Keratinocyte (primary cell): Measurements from ENCODE around the gene HGFAC. TPM values are rescaled to one million over a fixed set of nuclear protein-coding genes. Genes with fewer than 3 reads are reported as not detected.
"Not testable (repeated sequence)": the region's sequence is repeated elsewhere in the genome, so short reads cannot be mapped to it uniquely, and the experiment has no call there.

ENCODE experiments used
- DNase-seq: peaks from one replicate; pipeline ENCODE4 v3.0.0-alpha.2; 2011; ENCODE audit warnings: low read depth, missing footprints, low spot score
- FAIRE-seq: peaks from 2 replicates; lab custom pipeline; 2011; peaks lifted over from hg19 to GRCh38; lab: Jason Lieb, UNC
- H2AFZ ChIP-seq: 2 replicates; pipeline ENCODE4 v1.6.0; 2012; ENCODE audit warnings: low read length, control low read depth, inconsistent platforms; ENCODE audit not compliant: control insufficient read depth
- H3K27ac ChIP-seq: 2 replicates; pipeline ENCODE4 v1.5.1; 2011; ENCODE audit warnings: low read length; ENCODE audit not compliant: control insufficient read depth, insufficient read depth
- H3K27me3 ChIP-seq: 3 replicates; pipeline ENCODE4 v1.6.0; 2011; ENCODE audit warnings: low read length; ENCODE audit not compliant: control insufficient read depth, insufficient read depth; ENCODE audit errors: extremely low read depth
- H3K36me3 ChIP-seq, 2 experiments: 2 replicates in 1 of 2; 3 replicates in 1 of 2; pipeline ENCODE4 v1.5.1; 2011; ENCODE audit warnings: low read length in 2 of 2, mild to moderate bottlenecking in 1 of 2; ENCODE audit not compliant: control insufficient read depth in 2 of 2, insufficient read depth in 2 of 2; ENCODE audit errors: extremely low read depth in 1 of 2
- H3K4me1 ChIP-seq: 3 replicates; pipeline ENCODE4 v1.5.1; 2011; ENCODE audit warnings: low read length; ENCODE audit not compliant: control insufficient read depth, insufficient read depth; ENCODE audit errors: extremely low read depth
- H3K4me2 ChIP-seq: 3 replicates; pipeline ENCODE4 v1.6.0; 2011; ENCODE audit warnings: low read depth, low read length; ENCODE audit not compliant: control insufficient read depth, insufficient read depth; ENCODE audit errors: extremely low read depth
- H3K4me3 ChIP-seq, 3 experiments: fragments of 200-600 bp in 1 of 3; sonication (generic) in 1 of 3; 2 replicates in 2 of 3; 3 replicates in 1 of 3; pipeline ENCODE4 v1.5.1; 2011 to 2016; ENCODE audit warnings: low read length in 3 of 3, mild to moderate bottlenecking in 3 of 3, control low read depth in 2 of 3, inconsistent platforms in 1 of 3, low read depth in 1 of 3, mixed read lengths in 1 of 3, mixed run types in 1 of 3, moderate library complexity in 1 of 3; ENCODE audit not compliant: control insufficient read depth in 2 of 3, insufficient read depth in 2 of 3; ENCODE audit errors: extremely low read depth in 1 of 3
- H3K79me2 ChIP-seq: 2 replicates; pipeline ENCODE4 v1.6.0; 2012; ENCODE audit warnings: low read length; ENCODE audit not compliant: control insufficient read depth, insufficient read depth
- H3K9ac ChIP-seq: 3 replicates; pipeline ENCODE4 v1.6.0; 2011; ENCODE audit warnings: low read length; ENCODE audit not compliant: control insufficient read depth, insufficient read depth; ENCODE audit errors: extremely low read depth
- H3K9me1 ChIP-seq: 3 replicates; pipeline ENCODE4 v1.6.0; 2011; ENCODE audit warnings: low read length; ENCODE audit not compliant: control insufficient read depth, insufficient read depth; ENCODE audit errors: extremely low read depth
- H3K9me3 ChIP-seq: 2 replicates; pipeline ENCODE4 v1.5.1; 2012; ENCODE audit warnings: low read depth, low read length; ENCODE audit not compliant: control insufficient read depth
- H4K20me1 ChIP-seq: 3 replicates; pipeline ENCODE4 v1.6.0; 2011; ENCODE audit warnings: low read length; ENCODE audit not compliant: control insufficient read depth, insufficient read depth; ENCODE audit errors: extremely low read depth
- EZH2 ChIP-seq: IDR thresholded peaks from one replicate; pipeline ENCODE4 v1.6.1; 2012; ENCODE audit warnings: inconsistent platforms, mild to moderate bottlenecking, low read length, moderate library complexity
- dilution Hi-C: fragments of 300-500 bp; cut with MboI; formaldehyde crosslinking; loops from one replicate; pipeline ENCODE4 v1.7.0; 2020; ENCODE audit warnings: low sequenced_read_pairs; ENCODE audit not compliant: extremely low pct_ligation_motif_present
- polyA plus RNA-seq, 5 experiments: library from polyadenylated mRNA; depleted of rRNA in 3 of 5; stranded (reverse) in 3 of 5; stranded (forward) in 1 of 5; unstranded in 1 of 5; fragments of >200 nt; gene quantifications; 1 replicate in 1 of 5; 2 replicates in 3 of 5; 3 replicates in 1 of 5; pipeline versions ENCODE4 v1.2.1 to v1.2.3, GENCODE V29; 2011 to 2012; ENCODE audit warnings: missing spikeins in 2 of 5, low read depth in 1 of 5, low replicate concordance in 1 of 5
- TF ChIP-seq, protein P1 (sequence below), 3 experiments: IDR thresholded peaks in 1 of 3; conservative IDR thresholded peaks in 1 of 3; optimal IDR thresholded peaks in 1 of 3; 2 replicates in 2 of 3; 3 replicates in 1 of 3; pipeline versions ENCODE3 to v1.5.1; 2011; ENCODE audit warnings: low read length in 3 of 3, mild to moderate bottlenecking in 3 of 3, moderate library complexity in 2 of 3, control low read depth in 1 of 3, inconsistent platforms in 1 of 3; ENCODE audit not compliant: insufficient read depth in 2 of 3; ENCODE audit errors: extremely low read depth in 1 of 3

HGFAC gene
- polyA plus RNA-seq, 1 donor (not counting 4 experiments of a cell fraction or from before 2014, with no cell fraction given) = not detected

GRCh38 chr4:3458371-3458770 is 16.6 kb downstream of the HGFAC start:
- Histone ChIP-seq H3K79me2 (no peaks in the 10 kb centered on the region), H2AFZ (no peak overlapping the region), H3K4me3 (no peak overlapping the region), H4K20me1 (no peaks in the 10 kb centered on the region), H3K9ac (no peak overlapping the region), H3K9me3 (no peaks in the 10 kb centered on the region), H3K9me1 (no peaks in the 10 kb centered on the region), H3K27me3 (peaks cover 38% of the 10 kb centered on the region), H3K36me3 (no peaks in the 10 kb centered on the region), H3K27ac (no peak overlapping the region), H3K4me1 (peaks cover 15% of the 10 kb centered on the region), H3K4me2 (no peak overlapping the region)
- no peak for FAIRE-seq
- dilution Hi-C loops = no loop called here
- TF ChIP-seq EZH2 = no peak
- TF ChIP-seq, protein P1, sequence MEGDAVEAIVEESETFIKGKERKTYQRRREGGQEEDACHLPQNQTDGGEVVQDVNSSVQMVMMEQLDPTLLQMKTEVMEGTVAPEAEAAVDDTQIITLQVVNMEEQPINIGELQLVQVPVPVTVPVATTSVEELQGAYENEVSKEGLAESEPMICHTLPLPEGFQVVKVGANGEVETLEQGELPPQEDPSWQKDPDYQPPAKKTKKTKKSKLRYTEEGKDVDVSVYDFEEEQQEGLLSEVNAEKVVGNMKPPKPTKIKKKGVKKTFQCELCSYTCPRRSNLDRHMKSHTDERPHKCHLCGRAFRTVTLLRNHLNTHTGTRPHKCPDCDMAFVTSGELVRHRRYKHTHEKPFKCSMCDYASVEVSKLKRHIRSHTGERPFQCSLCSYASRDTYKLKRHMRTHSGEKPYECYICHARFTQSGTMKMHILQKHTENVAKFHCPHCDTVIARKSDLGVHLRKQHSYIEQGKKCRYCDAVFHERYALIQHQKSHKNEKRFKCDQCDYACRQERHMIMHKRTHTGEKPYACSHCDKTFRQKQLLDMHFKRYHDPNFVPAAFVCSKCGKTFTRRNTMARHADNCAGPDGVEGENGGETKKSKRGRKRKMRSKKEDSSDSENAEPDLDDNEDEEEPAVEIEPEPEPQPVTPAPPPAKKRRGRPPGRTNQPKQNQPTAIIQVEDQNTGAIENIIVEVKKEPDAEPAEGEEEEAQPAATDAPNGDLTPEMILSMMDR (optimal IDR thresholded peaks at IDR 0.05 in 1 of 3, IDR thresholded peaks at IDR 0.05 in 1 of 3, conservative IDR thresholded peaks at IDR 0.05 in 1 of 3; ENCODE audit: extremely low read depth in 1 of 3, insufficient read depth in 2 of 3, low read length in 3 of 3) = no peak
- no peak for DNase-seq

- FAIRE-seq, H2AFZ ChIP-seq, H3K9me3 ChIP-seq, H3K79me2 ChIP-seq, H3K27ac ChIP-seq, H3K9ac ChIP-seq, dilution Hi-C loops, DNase-seq, H3K4me2 ChIP-seq, H3K4me3 ChIP-seq, H3K9me1 ChIP-seq, H3K36me3 ChIP-seq, H4K20me1 ChIP-seq: not testable (repeated sequence)
- peaks cover 45% of the 10 kb centered on the region for H3K27me3 ChIP-seq
- peaks cover 15% of the 10 kb centered on the region for H3K4me1 ChIP-seq
Measured at GRCh38 chr4:3459156-3459555, 17.4 kb downstream of the HGFAC start.

GRCh38 chr4:3460926-3461325 is 19.2 kb downstream of the HGFAC start:
- no peak for TF ChIP-seq EZH2
- TF ChIP-seq, protein P1 (optimal IDR thresholded peaks at IDR 0.05 in 1 of 3, IDR thresholded peaks at IDR 0.05 in 1 of 3, conservative IDR thresholded peaks at IDR 0.05 in 1 of 3; ENCODE audit: extremely low read depth in 1 of 3, insufficient read depth in 2 of 3, low read length in 3 of 3) = no peak
- Histone ChIP-seq H3K9ac (no peak overlapping the region), H3K4me2 (no peak overlapping the region), H3K36me3 (no peaks in the 10 kb centered on the region), H3K27ac (no peak overlapping the region), H3K4me3 (no peak overlapping the region), H2AFZ (no peak overlapping the region), H3K79me2 (no peaks in the 10 kb centered on the region), H3K9me3 (no peaks in the 10 kb centered on the region), H3K27me3 (peaks cover 62% of the 10 kb centered on the region), H3K9me1 (no peaks in the 10 kb centered on the region), H4K20me1 (no peaks in the 10 kb centered on the region), H3K4me1 (peaks cover 15% of the 10 kb centered on the region)
- dilution Hi-C loops = no loop called here
- no peak for DNase-seq
- FAIRE-seq = no peak
